ENCODE results near the gene TEKT2. TPM values are rescaled to one million over a fixed set of nuclear protein-coding genes. Genes with fewer than 3 reads are reported as not detected.

TEKT2 gene
- total and polyA plus RNA-seq, 2 donors (not counting 3 experiments of a cell fraction or from before 2014, with no cell fraction given): 0.38 to 0.61 TPM

DNA sequence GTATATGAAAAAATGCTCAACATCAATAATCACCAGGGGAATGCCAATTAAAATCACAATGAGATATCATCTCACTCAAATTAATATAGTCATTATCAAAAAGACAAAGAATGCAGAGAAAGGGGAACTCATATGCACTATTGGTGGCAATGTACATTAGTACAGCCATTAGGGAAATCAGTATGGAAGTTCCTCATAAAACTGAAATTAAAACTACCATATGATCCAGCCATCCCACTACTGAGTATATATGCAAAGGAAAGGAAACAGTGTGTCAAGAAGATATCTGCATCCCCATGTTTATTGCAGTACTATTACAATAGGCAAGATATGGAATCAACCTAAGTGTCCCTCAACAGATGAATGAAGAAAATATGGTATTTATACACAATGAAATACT, 32.1 kb upstream of the TEKT2 start:
- CTCF ChIA-PET: no interaction called here

More for the DNA sequence above, 32.1 kb upstream of the TEKT2 start:
- Histone ChIP-seq H3K4me1 (ENCODE audit: control insufficient read depth, extremely low read depth, insufficient read depth, low read length) (no peaks in the 10 kb centered on the region), H3K27me3 (ENCODE audit: control insufficient read depth in 2 of 2, insufficient read depth in 2 of 2, low read length in 2 of 2) (no peaks in the 10 kb centered on the region), H3K9me3 (replicated peaks; ENCODE audit: control insufficient read depth, insufficient read depth, low read length) (no peaks in the 10 kb centered on the region), H3K27ac (ENCODE audit: insufficient read depth, low read depth, low read length) (no peak overlapping the region), H3K9me1 (replicated peaks; ENCODE audit: control insufficient read depth, extremely low read depth, insufficient read depth, low read length) (no peaks in the 10 kb centered on the region), H3K4me3 (replicated peaks in 1 of 3; ENCODE audit: insufficient read depth in 1 of 3, low read depth in 1 of 3, low read length in 3 of 3) (no peak overlapping the region), H3K36me3 (ENCODE audit: control insufficient read depth in 2 of 2, extremely low read depth in 1 of 2, insufficient read depth in 2 of 2, low read length in 2 of 2) (peaks cover 2 to 5% of the 10 kb centered on the region in 2 experiments), H4K20me1 (replicated peaks; ENCODE audit: control insufficient read depth, extremely low read depth, insufficient read depth, low read length) (no peaks in the 10 kb centered on the region), H3K4me2 (ENCODE audit: insufficient read depth, low read length) (no peak overlapping the region), H3K79me2 (ENCODE audit: control insufficient read depth, insufficient read depth, low read length) (no peaks in the 10 kb centered on the region), H3K9ac (replicated peaks; ENCODE audit: extremely low read depth, insufficient read depth, low read length) (no peak overlapping the region), H2AFZ (ENCODE audit: low read depth, low read length) (no peak overlapping the region)
- DNase-seq (ENCODE audit: low read depth, low spot score): no peak
- no TSS peak for BruUV-seq (replicated peaks)
- intact Hi-C loops (cut with micrococcal nuclease) (no loop called here), dilution Hi-C loops (cut with MboI; ENCODE audit: extremely low pct_ligation_motif_present, low sequenced_read_pairs) (no loop called here)
- FAIRE-seq: no peak
- TF ChIP-seq EZH2 (IDR thresholded peaks at IDR 0.05; ENCODE audit: borderline replicate concordance, low read depth, low read length, severe bottlenecking) (no peak), POLR2AphosphoS5 (IDR thresholded peaks at IDR 0.05; ENCODE audit: insufficient read depth, low read depth, low read length) (no peak), MYC (IDR thresholded peaks at IDR 0.05; ENCODE audit: low read depth, low read length) (no peak), JUN (IDR thresholded peaks at IDR 0.05; ENCODE audit: borderline replicate concordance, insufficient read depth, insufficient read length, low read depth) (no peak), GATA2 (IDR thresholded peaks at IDR 0.05; ENCODE audit: insufficient read depth, insufficient read length, low read depth, low read length) (no peak), POLR2A (IDR thresholded peaks at IDR 0.05; ENCODE audit: low read depth, low read length) (no peak), FOS (IDR thresholded peaks at IDR 0.05; ENCODE audit: borderline replicate concordance, insufficient read depth, low read length) (no peak)
- TF ChIP-seq, protein P1, sequence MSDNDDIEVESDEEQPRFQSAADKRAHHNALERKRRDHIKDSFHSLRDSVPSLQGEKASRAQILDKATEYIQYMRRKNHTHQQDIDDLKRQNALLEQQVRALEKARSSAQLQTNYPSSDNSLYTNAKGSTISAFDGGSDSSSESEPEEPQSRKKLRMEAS (IDR thresholded peaks at IDR 0.05; ENCODE audit: insufficient read depth, insufficient read length): no peak
- TF ChIP-seq, protein P2, sequence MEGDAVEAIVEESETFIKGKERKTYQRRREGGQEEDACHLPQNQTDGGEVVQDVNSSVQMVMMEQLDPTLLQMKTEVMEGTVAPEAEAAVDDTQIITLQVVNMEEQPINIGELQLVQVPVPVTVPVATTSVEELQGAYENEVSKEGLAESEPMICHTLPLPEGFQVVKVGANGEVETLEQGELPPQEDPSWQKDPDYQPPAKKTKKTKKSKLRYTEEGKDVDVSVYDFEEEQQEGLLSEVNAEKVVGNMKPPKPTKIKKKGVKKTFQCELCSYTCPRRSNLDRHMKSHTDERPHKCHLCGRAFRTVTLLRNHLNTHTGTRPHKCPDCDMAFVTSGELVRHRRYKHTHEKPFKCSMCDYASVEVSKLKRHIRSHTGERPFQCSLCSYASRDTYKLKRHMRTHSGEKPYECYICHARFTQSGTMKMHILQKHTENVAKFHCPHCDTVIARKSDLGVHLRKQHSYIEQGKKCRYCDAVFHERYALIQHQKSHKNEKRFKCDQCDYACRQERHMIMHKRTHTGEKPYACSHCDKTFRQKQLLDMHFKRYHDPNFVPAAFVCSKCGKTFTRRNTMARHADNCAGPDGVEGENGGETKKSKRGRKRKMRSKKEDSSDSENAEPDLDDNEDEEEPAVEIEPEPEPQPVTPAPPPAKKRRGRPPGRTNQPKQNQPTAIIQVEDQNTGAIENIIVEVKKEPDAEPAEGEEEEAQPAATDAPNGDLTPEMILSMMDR (IDR thresholded peaks at IDR 0.05; ENCODE audit: extremely low read depth in 1 of 2, insufficient read depth in 1 of 2, low read depth in 1 of 2, low read length in 2 of 2): no peak
- POLR2A ChIA-PET: no interaction called here
